A673 (cell line): ENCODE results near the gene SPATS2. TPM values are rescaled to one million over a fixed set of nuclear protein-coding genes. Genes with fewer than 3 reads are reported as not detected.

Experiments used
- BruUV-seq: library from RNA; stranded (reverse); fragments of 400-500 nt; replicated peaks from 2 replicates; lab custom pipeline; 2021; lab: Mats Ljungman, UMichigan
- CTCF ChIA-PET: fragments of 300-600 bp; sonication (Branson Sonifier 250); formaldehyde crosslinking; loops from one replicate; lab custom pipeline; 2022; ENCODE audit warnings: antibody characterized with exemption; lab: Charles Lee
- POLR2A ChIA-PET: fragments of 300-600 bp; sonication (Branson Sonifier 250); formaldehyde crosslinking; loops from one replicate; lab custom pipeline; 2022; ENCODE audit warnings: antibody characterized with exemption; ENCODE audit not compliant: low non-redundant PET; lab: Charles Lee
- DNase-seq: peaks from one replicate; pipeline ENCODE4 v3.0.0-alpha.2; 2015; ENCODE audit warnings: low spot score
- H3K27ac ChIP-seq: fragments of 200-600 bp; sonication (generic); 2 replicates; pipeline ENCODE4 v1.5.1; 2016; ENCODE audit warnings: mixed run types, low read depth, mild to moderate bottlenecking, mixed read lengths, antibody characterized with exemption, low read length; ENCODE audit not compliant: poor library complexity, severe bottlenecking
- H3K27me3 ChIP-seq: fragments of 200-600 bp; sonication (generic); replicated peaks from 2 replicates; pipeline ENCODE4 v1.6.1; 2017; ENCODE audit warnings: mixed run types, low read depth, mild to moderate bottlenecking, mixed read lengths, antibody characterized with exemption, low read length; ENCODE audit not compliant: insufficient read depth, poor library complexity
- H3K36me3 ChIP-seq: fragments of 200-600 bp; sonication (generic); 2 replicates; pipeline ENCODE4 v1.6.1; 2016; ENCODE audit warnings: mixed run types, mild to moderate bottlenecking, mixed read lengths, antibody characterized with exemption, low read length; ENCODE audit not compliant: insufficient read depth, poor library complexity, severe bottlenecking
- H3K4me1 ChIP-seq: fragments of 200-600 bp; sonication (generic); 2 replicates; pipeline ENCODE4 v1.6.1; 2017; ENCODE audit warnings: mixed run types, mild to moderate bottlenecking, mixed read lengths, antibody characterized with exemption, low read length; ENCODE audit not compliant: insufficient read depth, poor library complexity, severe bottlenecking
- H3K4me3 ChIP-seq: fragments of 200-600 bp; sonication (generic); 2 replicates; pipeline ENCODE4 v1.5.1; 2016; ENCODE audit warnings: low read depth, mixed run types, mild to moderate bottlenecking, mixed read lengths, low read length; ENCODE audit not compliant: poor library complexity, severe bottlenecking
- H3K9me3 ChIP-seq: fragments of 200-600 bp; sonication (generic); 2 replicates; pipeline ENCODE4 v1.6.1; 2016; ENCODE audit warnings: mixed run types, low read depth, mild to moderate bottlenecking, mixed read lengths, antibody characterized with exemption, low read length; ENCODE audit not compliant: poor library complexity, severe bottlenecking
- CTCF ChIP-seq: fragments of 300-800, 200-600 bp; sonication (generic); conservative IDR thresholded peaks from 2 replicates; pipeline ENCODE4 v1.5.1; 2017; ENCODE audit warnings: low read depth, mild to moderate bottlenecking, antibody characterized with exemption, low read length, moderate library complexity, mixed read lengths
- EZH2 ChIP-seq: fragments of 200-600 bp; sonication (generic); IDR thresholded peaks from 2 replicates; pipeline ENCODE4 v1.6.1; 2017; ENCODE audit warnings: borderline replicate concordance, low read depth, mild to moderate bottlenecking, mixed read lengths, antibody characterized with exemption, low read length; ENCODE audit not compliant: poor library complexity, severe bottlenecking
- intact Hi-C: fragments of 100-400 bp; cut with micrococcal nuclease; formaldehyde crosslinking; loops from one replicate; pipeline ENCODE4 v1.10.0; 2022; ENCODE audit not compliant: unreplicated experiment
- total RNA-seq: library from RNA; stranded (reverse); gene quantifications from 2 replicates; pipeline ENCODE4 v1.2.3, GENCODE V29; 2021

SPATS2 gene
- total RNA-seq, 1 experiment from 2014 or later, result 82.8 TPM

GRCh38 chr12:49545815-49546214 lies 178.6 kb downstream of the SPATS2 start:
- H3K4me3 ChIP-seq, result no peak overlapping the region
- no peak for TF ChIP-seq CTCF
- TF ChIP-seq EZH2, result no peak
- ChIA-PET CTCF (no interaction called here), POLR2A (no interaction called here)
- intact Hi-C loops, result no loop called here
- no peaks in the 10 kb centered on the region for H3K9me3 ChIP-seq
- no peaks in the 10 kb centered on the region for H3K36me3 ChIP-seq
- H3K4me1 ChIP-seq, result no peaks in the 10 kb centered on the region
- BruUV-seq, result no TSS peak
- DNase-seq, result no peak
- no peaks in the 10 kb centered on the region for H3K27me3 ChIP-seq
- no peak overlapping the region for H3K27ac ChIP-seq

GRCh38 chr12:49546481-49546880 lies 179.2 kb downstream of the SPATS2 start:
- no peak overlapping the region for H3K27ac ChIP-seq
- POLR2A ChIA-PET, result no interaction called here
- DNase-seq, result no peak
- no TSS peak for BruUV-seq
- no peak overlapping the region for H3K4me3 ChIP-seq
- TF ChIP-seq EZH2, result no peak
- no peak for TF ChIP-seq CTCF
- no peaks in the 10 kb centered on the region for H3K9me3 ChIP-seq
- H3K4me1 ChIP-seq, result no peaks in the 10 kb centered on the region
- no peaks in the 10 kb centered on the region for H3K27me3 ChIP-seq
- intact Hi-C loops, result no loop called here
- H3K36me3 ChIP-seq, result no peaks in the 10 kb centered on the region
- CTCF ChIA-PET, result no interaction called here

GRCh38 chr12:49547090-49547690 lies 179.9 kb downstream of the SPATS2 start:
- Histone ChIP-seq H3K4me1 (no peaks in the 10 kb centered on the region), H3K27ac (no peak overlapping the region), H3K27me3 (no peaks in the 10 kb centered on the region), H3K4me3 (no peak overlapping the region), H3K36me3 (no peaks in the 10 kb centered on the region), H3K9me3 (no peaks in the 10 kb centered on the region)
- no peak for TF ChIP-seq CTCF
- TF ChIP-seq EZH2, result no peak
- no TSS peak for BruUV-seq
- CTCF ChIA-PET, result no interaction called here
- intact Hi-C loops, result no loop called here
- POLR2A ChIA-PET, result no interaction called here
- no peak for DNase-seq
